ENCODE results near the gene REV3L. TPM values are rescaled to one million over a fixed set of nuclear protein-coding genes. Genes with fewer than 3 reads are reported as not detected.

Gene REV3L
- total and polyA plus RNA-seq, 9 of the 15 experiments (the other 6 are each of a cell fraction or from before 2014, with no cell fraction given): 5.5 to 24.4 (median 14.4) TPM

GRCh38 chr6:111481836-111482187, 1.2 kb downstream of the REV3L start:
- peak; percentile 29; the same call in 2 of the 3 replicates for ATAC-seq
- peaks cover 5% of the 10 kb centered on the region for H3K36me3 ChIP-seq (ENCODE audit: control insufficient read depth, insufficient read depth, low read length)
- peak overlapping the region; percentile 87 for H3K4me3 ChIP-seq
- no peaks in the 10 kb centered on the region for H3K9me1 ChIP-seq (ENCODE audit: control insufficient read depth, insufficient read depth, low read length)
- peaks cover 87% of the 10 kb centered on the region for H3K79me2 ChIP-seq (ENCODE audit: control insufficient read depth, insufficient read depth, low read length)
- in situ Hi-C loops (cut with MboI): no loop called here
- peak overlapping the region; percentile 96 for H3K27ac ChIP-seq (ENCODE audit: extremely low read depth, low read depth, low read length)
- H3K4me1 ChIP-seq (replicated peaks in 1 of 2; ENCODE audit: control insufficient read depth in 2 of 2, insufficient read depth in 2 of 2, low read length in 2 of 2): peaks cover 9 to 21% of the 10 kb centered on the region in 2 experiments; a peak in 4 of 5 replicates
- H3K9ac ChIP-seq (ENCODE audit: insufficient read depth in 1 of 2, low read depth in 2 of 2, low read length in 2 of 2): peak overlapping the region; percentile 96
- FAIRE-seq: no peak
- H4K20me1 ChIP-seq (replicated peaks; ENCODE audit: control insufficient read depth, insufficient read depth, low read length): no peaks in the 10 kb centered on the region
- BruUV-seq (replicated peaks): no TSS peak
- WGBS (ENCODE audit: insufficient coverage, low coverage, missing lambda C conversion rate): 2% methylated on average over 8 of the region's 8 CpGs
- ChIA-PET CTCF (ENCODE audit: low intra/inter-chr PET ratio) (no interaction called here), POLR2A (interaction anchor here (0.7 kb wide), 1 partner anchor 129 kb away, joined by 4 read pairs; no protein-coding TSS in a partner anchor)
- peaks cover 6% of the 10 kb centered on the region; the same call in 1 of the 2 replicates for H3K9me3 ChIP-seq (replicated peaks; ENCODE audit: control insufficient read depth, insufficient read depth, low read depth, low read length)
- intact Hi-C loops (cut with micrococcal nuclease): loop anchor here (2.0 to 5.0 kb wide), 2 partner anchors 70 to 161 kb away; no protein-coding TSS in a partner anchor
- peak overlapping the region; percentile 99 for H3K4me2 ChIP-seq (ENCODE audit: insufficient read depth, low read length)
- no peak for DNase-seq (ENCODE audit: extremely low read depth in 1 of 4, low spot score in 3 of 4)
- H2AFZ ChIP-seq (ENCODE audit: low read depth, low read length): peak overlapping the region; percentile 71
- no peaks in the 10 kb centered on the region for H3K27me3 ChIP-seq (ENCODE audit: control insufficient read depth in 2 of 2, insufficient read depth in 2 of 2, low read length in 2 of 2)
- no peak for TF ChIP-seq DPF2 (IDR thresholded peaks at IDR 0.05)
- no peak for TF ChIP-seq ZNF311 (CRISPR knock-in tag; IDR thresholded peaks at IDR 0.05)
- TF ChIP-seq TRIM25 (IDR thresholded peaks at IDR 0.05; ENCODE audit: borderline replicate concordance): no peak
- TF ChIP-seq ZNF3 (CRISPR knock-in tag; IDR thresholded peaks at IDR 0.05): no peak
- no peak for TF ChIP-seq GTF2A2 (tag; IDR thresholded peaks at IDR 0.05)
- 0 out of 4 replicates have a peak, but pooled peaks of 1 of the 2 experiments have one; percentile 1 for TF ChIP-seq RAD21 (CRISPR knock-in tag; conservative IDR thresholded peaks at IDR 0.05 in 1 of 2, IDR thresholded peaks at IDR 0.05 in 1 of 2)
- TF ChIP-seq NCOA1 (IDR thresholded peaks at IDR 0.05; ENCODE audit: low read depth): no peak
- no peak for TF ChIP-seq FOXM1 (IDR thresholded peaks at IDR 0.05; ENCODE audit: low read depth)
- TF ChIP-seq FOXM1 (CRISPR knock-in tag; IDR thresholded peaks at IDR 0.05; ENCODE audit: low read depth): no peak
- no peak for TF ChIP-seq ZNF217 (CRISPR knock-in tag; IDR thresholded peaks at IDR 0.05)
- peak; percentile 46; the same call in 1 of the 2 replicates for TF ChIP-seq E2F1 (CRISPR knock-in tag; IDR thresholded peaks at IDR 0.05)
- TF ChIP-seq BCLAF1 (IDR thresholded peaks at IDR 0.05; ENCODE audit: borderline replicate concordance in 1 of 2, control insufficient read depth in 1 of 2, low read depth in 2 of 2, low read length in 1 of 2): no peak
- TF ChIP-seq EP300 (IDR thresholded peaks at IDR 0.05; ENCODE audit: low read length): no peak
- TF ChIP-seq ZKSCAN8 (CRISPR knock-in tag; IDR thresholded peaks at IDR 0.05): no peak
- TF ChIP-seq CBFA2T3 (IDR thresholded peaks at IDR 0.05): no peak
- no peak for TF ChIP-seq ZNF561 (CRISPR knock-in tag; conservative IDR thresholded peaks at IDR 0.05)
- TF ChIP-seq NCOA4 (IDR thresholded peaks at IDR 0.05; ENCODE audit: partially characterized antibody): no peak
- TF ChIP-seq SMARCA4 (IDR thresholded peaks at IDR 0.05): no peak
